Occipital lobe (tissue), 2 donors: ENCODE data around the gene CTNNA3. TPM values are rescaled to one million over a fixed set of nuclear protein-coding genes. Genes with fewer than 3 reads are reported as not detected.

Source experiments
- DNase-seq: peaks from one replicate; lab custom pipeline; 2025; lab: John Stamatoyannopoulos, UW
- total RNA-seq: library from RNA; depleted of rRNA; stranded (reverse); fragments of >200 nt; gene quantifications from one replicate; pipeline ENCODE4 v1.2.3, GENCODE V29; 2014

Gene CTNNA3
- total RNA-seq, 1 donor from 2014 or later = 1.7 TPM

GRCh38 chr10:66234872-66235271, 1461.1 kb downstream of the CTNNA3 start:
- DNase-seq = no peak

- DNase-seq = no peak
Measured at GRCh38 chr10:66228887-66229286, 1467.1 kb downstream of the CTNNA3 start.

DNA sequence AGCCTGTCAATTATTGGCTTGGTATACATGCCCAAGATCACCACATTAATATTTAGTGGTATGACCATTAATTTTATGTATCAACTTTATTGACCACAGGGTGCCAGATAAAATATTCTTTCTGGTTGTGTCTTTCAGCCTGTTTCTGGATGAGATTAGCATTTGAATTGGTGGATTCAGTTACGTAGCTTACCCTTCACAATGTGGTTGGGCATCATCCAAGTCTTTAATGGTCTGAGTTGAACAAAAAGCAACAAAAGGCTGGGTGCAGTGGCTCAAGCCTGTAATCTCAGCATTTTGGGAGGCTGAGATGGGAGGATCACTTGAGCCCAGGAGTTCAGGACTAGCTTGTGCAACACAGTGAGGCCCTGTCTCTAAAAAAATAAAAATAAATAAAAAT, 1472.3 kb downstream of the CTNNA3 start:
- DNase-seq = no peak

DNA sequence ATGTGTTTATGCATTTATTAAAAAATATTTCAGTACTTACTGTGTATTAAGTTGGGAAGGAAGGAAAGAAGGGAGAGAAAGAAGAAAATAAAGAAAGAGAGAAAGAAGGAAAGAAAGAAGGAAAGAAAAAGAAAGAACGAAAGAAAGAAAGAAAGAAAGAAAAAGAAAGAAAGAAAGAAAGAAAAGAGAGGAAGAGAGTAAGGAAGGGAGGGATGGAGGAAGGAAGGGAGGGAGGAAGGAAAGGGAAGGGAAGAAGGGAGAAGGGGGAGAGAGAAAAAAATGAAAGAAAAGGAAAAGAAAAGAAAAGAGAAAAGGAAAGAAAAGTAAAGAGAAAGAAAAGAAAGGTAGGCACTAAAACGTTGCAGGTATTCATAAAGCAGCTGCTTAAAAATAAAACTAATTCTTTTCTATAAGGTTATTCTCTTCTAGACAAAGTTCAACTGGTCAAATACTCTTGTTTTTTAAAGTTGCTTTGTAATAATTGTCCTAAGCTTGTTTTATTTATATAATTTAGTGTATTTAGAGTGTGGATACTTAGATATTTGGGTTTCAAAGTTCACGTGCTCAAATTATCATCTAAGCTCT, 1473.4 kb downstream of the CTNNA3 start:
- DNase-seq = no peak

- DNase-seq = no peak
Measured at GRCh38 chr10:66218981-66219587, 1476.9 kb downstream of the CTNNA3 start.

GRCh38 chr10:66218289-66218688, 1477.7 kb downstream of the CTNNA3 start:
- no peak for DNase-seq

GRCh38 chr10:66215920-66216319, 1480.1 kb downstream of the CTNNA3 start:
- no peak for DNase-seq

DNA sequence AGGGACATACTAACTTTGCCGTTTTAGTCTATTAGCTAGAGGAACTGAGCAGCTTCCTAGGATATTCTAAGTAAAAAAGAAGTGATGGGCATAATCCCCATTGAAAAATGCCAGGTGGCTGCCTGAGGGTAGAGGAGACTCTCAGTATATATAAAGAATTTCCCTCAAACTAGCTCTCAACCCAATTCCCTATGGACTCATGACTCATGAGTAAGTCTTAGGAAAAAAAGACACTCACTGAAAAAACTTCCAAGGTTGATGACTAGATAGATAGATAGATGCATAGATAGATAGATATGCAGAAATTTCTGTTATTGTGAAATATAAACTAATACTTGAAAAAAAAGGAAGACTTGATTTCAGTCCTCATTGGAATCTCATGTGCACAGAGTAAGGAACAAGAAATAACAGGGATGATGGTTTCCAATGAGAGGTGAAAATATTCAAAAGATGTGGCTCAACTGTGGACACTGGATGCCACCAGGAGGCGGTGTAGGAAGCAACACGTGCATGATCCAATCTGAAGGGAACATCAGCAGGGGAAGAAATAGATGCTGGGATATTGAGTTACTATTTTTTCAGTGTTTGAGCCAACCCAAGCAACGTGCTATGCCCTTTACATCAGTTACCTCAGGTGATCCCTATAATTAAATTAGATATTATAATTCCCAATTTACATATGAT, 1481.1 kb downstream of the CTNNA3 start:
- no peak for DNase-seq

- no peak for DNase-seq
Measured at GRCh38 chr10:66209025-66209424, 1487.0 kb downstream of the CTNNA3 start.

- no peak for DNase-seq
Measured at GRCh38 chr10:66204838-66205237, 1491.2 kb downstream of the CTNNA3 start.

DNA sequence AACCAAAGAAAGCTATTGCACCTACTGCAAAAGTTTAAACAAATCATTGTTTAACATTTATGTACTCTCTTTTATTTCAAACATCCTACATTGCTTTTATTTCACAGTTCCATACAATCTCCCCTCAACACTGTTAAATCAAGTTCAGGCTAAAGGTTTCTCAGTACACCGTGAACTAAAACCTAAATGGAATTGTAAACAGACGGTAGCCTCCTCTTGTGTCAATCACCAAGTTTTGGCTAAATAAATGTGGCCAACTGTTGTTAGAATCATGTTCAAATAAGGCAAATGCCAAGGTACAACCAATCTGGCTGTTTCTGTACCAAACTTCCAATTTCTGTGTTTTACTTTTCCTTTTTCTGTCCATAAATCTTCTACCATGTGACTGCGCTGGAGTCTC, 1493.9 kb downstream of the CTNNA3 start:
- DNase-seq = no peak

DNA sequence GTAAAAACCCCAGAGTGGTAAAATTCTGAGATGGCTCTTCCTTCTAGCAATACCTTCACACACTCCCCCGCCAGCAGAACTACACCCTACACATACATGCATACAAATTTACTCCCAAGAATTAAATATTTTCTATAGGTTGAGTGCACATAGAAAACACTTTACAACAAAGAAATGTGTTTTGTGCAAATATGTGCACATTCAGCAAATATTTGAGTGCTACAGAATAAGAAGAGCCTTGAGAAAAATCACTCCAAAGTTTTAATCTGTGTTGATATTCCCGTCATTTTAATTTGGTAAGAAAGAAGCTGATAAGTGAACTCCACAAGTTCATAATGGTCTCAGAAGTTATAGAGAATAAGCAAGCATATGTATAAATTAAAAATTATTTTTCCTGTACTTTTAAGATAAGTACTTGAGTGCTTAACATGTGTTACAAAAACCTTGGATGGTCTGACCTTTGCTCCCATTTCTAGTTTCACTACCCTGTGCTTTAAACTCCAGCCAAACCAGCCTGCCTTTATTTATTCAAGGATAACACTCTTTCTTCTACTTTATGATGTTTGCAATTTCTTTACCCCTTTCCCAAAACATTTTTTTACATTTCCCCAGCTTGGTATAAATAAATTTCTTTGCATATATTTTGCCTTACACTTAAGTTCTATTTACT, 1503.7 kb downstream of the CTNNA3 start:
- DNase-seq = no peak

- no peak for DNase-seq
Measured at GRCh38 chr10:66190413-66190812, 1505.6 kb downstream of the CTNNA3 start.

- no peak for DNase-seq
Measured at GRCh38 chr10:66189271-66189670, 1506.7 kb downstream of the CTNNA3 start.

- DNase-seq = no peak
Measured at GRCh38 chr10:66187053-66187733, 1508.8 kb downstream of the CTNNA3 start.

DNA sequence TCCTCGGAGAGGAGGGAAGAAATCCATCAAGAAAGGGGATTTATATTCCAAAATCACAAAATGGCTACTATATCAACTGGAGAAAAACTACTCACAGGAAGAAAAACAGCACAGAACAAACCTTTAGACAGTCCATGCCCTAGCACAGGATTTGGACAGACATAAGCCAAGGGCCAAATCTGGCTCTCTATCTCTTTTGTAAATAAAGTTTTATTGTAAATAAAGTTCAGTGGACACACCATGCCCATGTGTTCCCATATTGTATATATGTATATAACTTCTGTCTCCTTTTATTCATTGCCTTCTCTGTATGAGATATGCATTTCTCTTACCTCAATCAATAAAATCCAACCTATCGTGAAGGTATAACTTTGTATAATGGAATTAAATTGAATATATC, 1513.0 kb downstream of the CTNNA3 start:
- no peak for DNase-seq

DNA sequence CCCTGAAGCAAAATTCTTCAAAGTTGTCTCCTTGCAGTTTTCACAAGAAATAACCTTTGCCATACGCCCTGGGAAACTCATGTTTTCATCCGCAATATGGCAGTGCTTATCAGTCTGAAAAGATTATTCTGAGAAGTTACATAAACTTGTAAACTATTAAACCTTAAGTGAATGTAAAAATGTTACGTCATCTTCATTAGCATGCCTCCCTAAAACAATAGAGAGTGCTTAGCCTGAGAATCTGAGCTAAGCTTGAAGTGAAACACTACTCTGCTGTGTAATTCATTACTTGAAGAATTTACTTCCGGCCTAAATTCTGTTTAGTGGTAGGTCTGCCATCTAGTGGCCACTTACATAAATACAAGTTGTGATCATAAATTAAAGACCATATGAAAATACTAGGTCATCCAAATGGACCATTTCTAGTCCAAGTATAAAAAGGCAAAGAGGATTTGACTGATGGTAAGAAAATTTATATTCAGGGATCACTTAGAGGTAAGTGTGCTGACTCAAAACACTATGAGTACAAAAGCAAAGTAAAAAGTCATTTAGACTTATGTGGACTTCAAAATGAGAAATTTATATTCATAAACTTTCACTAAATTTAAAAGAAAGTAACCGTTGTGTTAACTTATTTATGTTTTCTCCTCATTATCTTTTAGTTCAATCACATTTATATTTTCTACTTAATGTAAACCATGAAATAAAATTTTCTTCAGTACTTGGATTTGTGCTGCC, 1515.2 kb downstream of the CTNNA3 start:
- no peak for DNase-seq

DNA sequence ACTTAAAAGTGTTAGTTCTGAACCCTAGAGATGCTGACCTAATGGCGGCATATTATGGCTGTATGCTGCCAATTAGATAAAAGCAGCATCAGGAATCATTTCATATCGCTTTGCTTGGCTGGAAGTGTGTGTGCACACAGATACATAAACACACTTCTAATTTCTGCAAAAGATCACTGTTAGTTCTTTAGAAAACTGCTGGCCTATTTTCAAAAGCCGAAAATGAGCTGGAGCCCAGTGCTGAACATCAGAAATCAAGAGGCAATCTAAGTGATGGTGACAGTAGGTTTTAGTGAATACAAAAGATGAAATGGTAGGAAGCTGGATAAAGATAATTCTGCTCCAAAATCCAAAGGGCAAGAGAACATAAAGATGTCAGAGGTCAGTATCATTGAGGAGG, 1516.0 kb downstream of the CTNNA3 start:
- DNase-seq = no peak

- no peak for DNase-seq
Measured at GRCh38 chr10:66176772-66177171, 1519.2 kb downstream of the CTNNA3 start.

GRCh38 chr10:66167816-66168215, 1528.2 kb downstream of the CTNNA3 start:
- no peak for DNase-seq

- DNase-seq = no peak
Measured at GRCh38 chr10:66162560-66163143, 1533.3 kb downstream of the CTNNA3 start.
